Measurements from ENCODE around the gene DNAJB5.

DNA sequence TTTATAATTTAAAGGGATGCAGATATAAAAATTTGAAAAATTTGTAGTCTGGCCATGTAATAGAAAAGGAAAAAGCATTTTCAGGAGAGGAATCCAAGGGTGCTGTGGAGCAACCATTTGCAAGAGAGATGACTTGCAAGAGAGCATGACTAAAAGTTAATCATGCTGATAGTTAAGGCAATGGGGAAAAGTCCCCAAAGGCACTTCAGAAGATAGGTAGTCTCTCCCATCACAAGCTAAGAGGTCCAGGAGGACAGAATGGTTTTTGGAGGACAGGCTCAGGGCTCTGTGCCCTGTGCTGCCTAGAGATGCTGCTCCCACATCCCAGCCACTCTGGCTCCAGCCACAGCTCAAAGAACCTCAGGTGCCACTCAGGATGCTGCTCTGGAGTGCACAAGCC is 38.8 kb downstream of the DNAJB5 start:
- TF ChIP-seq, protein P1, sequence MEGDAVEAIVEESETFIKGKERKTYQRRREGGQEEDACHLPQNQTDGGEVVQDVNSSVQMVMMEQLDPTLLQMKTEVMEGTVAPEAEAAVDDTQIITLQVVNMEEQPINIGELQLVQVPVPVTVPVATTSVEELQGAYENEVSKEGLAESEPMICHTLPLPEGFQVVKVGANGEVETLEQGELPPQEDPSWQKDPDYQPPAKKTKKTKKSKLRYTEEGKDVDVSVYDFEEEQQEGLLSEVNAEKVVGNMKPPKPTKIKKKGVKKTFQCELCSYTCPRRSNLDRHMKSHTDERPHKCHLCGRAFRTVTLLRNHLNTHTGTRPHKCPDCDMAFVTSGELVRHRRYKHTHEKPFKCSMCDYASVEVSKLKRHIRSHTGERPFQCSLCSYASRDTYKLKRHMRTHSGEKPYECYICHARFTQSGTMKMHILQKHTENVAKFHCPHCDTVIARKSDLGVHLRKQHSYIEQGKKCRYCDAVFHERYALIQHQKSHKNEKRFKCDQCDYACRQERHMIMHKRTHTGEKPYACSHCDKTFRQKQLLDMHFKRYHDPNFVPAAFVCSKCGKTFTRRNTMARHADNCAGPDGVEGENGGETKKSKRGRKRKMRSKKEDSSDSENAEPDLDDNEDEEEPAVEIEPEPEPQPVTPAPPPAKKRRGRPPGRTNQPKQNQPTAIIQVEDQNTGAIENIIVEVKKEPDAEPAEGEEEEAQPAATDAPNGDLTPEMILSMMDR (IDR thresholded peaks at IDR 0.05), result no peak
- no peak for TF ChIP-seq POLR2A (IDR thresholded peaks at IDR 0.05)
